Panc1 (cell line): ENCODE data around the gene RAB3GAP2.
"Not testable (repeated sequence)": the region's sequence is repeated elsewhere in the genome, so short reads cannot be mapped to it uniquely, and the experiment has no call there.

Source experiments
- CTCF ChIP-seq: fragments of 450-650 bp; IDR thresholded peaks from 2 replicates; pipeline ENCODE4 v1.5.1; 2017; ENCODE audit warnings: mild to moderate bottlenecking
- POLR2AphosphoS5 ChIP-seq: IDR thresholded peaks from 2 replicates; pipeline ENCODE4 v1.6.1; 2012; ENCODE audit warnings: mild to moderate bottlenecking, low read depth, low read length, moderate library complexity

GRCh38 chr1:220248715-220249265 is 23.5 kb downstream of the RAB3GAP2 start:
- not testable (repeated sequence) for TF ChIP-seq POLR2AphosphoS5, CTCF
